ENCODE measurements around the gene SDE2. TPM values are rescaled to one million over a fixed set of nuclear protein-coding genes. Genes with fewer than 3 reads are reported as not detected.

SDE2 gene
- total RNA-seq, 2 donors from 2014 or later: 11.1 to 18.7 TPM

GRCh38 chr1:225934711-225935110 is 64.4 kb downstream of the SDE2 start:
- DNase-seq: no peak
- intact Hi-C loops (cut with DNase I): no loop called here
- no peak for ATAC-seq

- intact Hi-C loops (cut with DNase I): no loop called here
- ATAC-seq (no peak), DNase-seq (no peak)
These were observed 66.1 kb downstream of the SDE2 start for GRCh38 chr1:225933072-225933471.

Other genes with a start within 250 kb of the SDE2 start
- 100 to 1,000 TPM; 189 to 200 TPM for gene SRP9, start 221.5 kb downstream of the SDE2 start, total RNA-seq
- gene EPHX1, start 189.2 kb downstream of the SDE2 start, total RNA-seq: 100 to 1,000 TPM in 1 of 2 donors, 10 to 100 TPM in 1; 59.6 to 126 TPM
- gene TMEM63A, start 117.0 kb downstream of the SDE2 start, total RNA-seq: 10 to 100 TPM; 33.2 to 37.1 TPM
- gene LEFTY1, start 110.2 kb downstream of the SDE2 start, total RNA-seq: under 1 TPM in 1 of 2 donors, not detected in 1; 0.27 TPM
- gene PYCR2, start 75.1 kb downstream of the SDE2 start, total RNA-seq: 10 to 100 TPM; 58.0 to 58.8 TPM
- 1 to 10 TPM in 1 of 2 donors, under 1 TPM in 1; 0.34 to 1.2 TPM for gene LEFTY2, start 58.1 kb downstream of the SDE2 start, total RNA-seq
- gene H3-3A, start 63.4 kb upstream of the SDE2 start, total RNA-seq: 100 to 1,000 TPM; 285 to 316 TPM
- gene ACBD3, start 187.4 kb upstream of the SDE2 start, total RNA-seq: 10 to 100 TPM; 25.4 to 40.8 TPM
- gene MIXL1, start 224.3 kb upstream of the SDE2 start, total RNA-seq: not detected

Data from left cardiac atrium (tissue), 4 donors.